OCI-LY3 (cell line): ENCODE measurements around the gene SLC17A2.

Experiments used
- H2AFZ ChIP-seq: fragments of 200-600, 300-600 bp; shearing (Covaris generic); 2 replicates; pipeline ENCODE4 v1.6.0; 2014; ENCODE audit warnings: antibody characterized with exemption, low read depth, low read length
- H3K27ac ChIP-seq: fragments of 200-600, 300-600 bp; sonication (generic); 2 replicates; pipeline ENCODE4 v1.5.1; 2014; ENCODE audit warnings: mild to moderate bottlenecking, low read length, moderate library complexity, mixed read lengths
- H3K27me3 ChIP-seq: fragments of 200-600, 300-600 bp; sonication (generic); 2 replicates; pipeline ENCODE4 v1.6.1; 2014; ENCODE audit warnings: low read depth, low read length, mixed read lengths
- H3K36me3 ChIP-seq: fragments of 200-600, 300-600 bp; sonication (generic); replicated peaks from 2 replicates; pipeline ENCODE3; 2014; ENCODE audit warnings: low read depth, low read length, mixed read lengths
- H3K4me1 ChIP-seq: fragments of 300-600, 200-600 bp; sonication (generic); 2 replicates; pipeline ENCODE4 v1.6.1; 2014; ENCODE audit warnings: low read length, mixed read lengths
- H3K4me2 ChIP-seq: fragments of 200-600, 300-600 bp; sonication (generic); 2 replicates; pipeline ENCODE4 v1.6.1; 2014; ENCODE audit warnings: low read length, mixed read lengths
- H3K4me3 ChIP-seq: fragments of 300-600, 200-600 bp; sonication (generic); 2 replicates; pipeline ENCODE4 v1.5.1; 2014; ENCODE audit warnings: antibody characterized with exemption, mild to moderate bottlenecking, low read length, moderate library complexity
- H3K79me2 ChIP-seq: fragments of 300-600, 200-600 bp; shearing (Covaris generic); 2 replicates; pipeline ENCODE4 v1.6.1; 2014; ENCODE audit warnings: mild to moderate bottlenecking, low read length, mixed read lengths
- H3K9ac ChIP-seq: fragments of 300-600, 200-600 bp; shearing (Covaris generic); 2 replicates; pipeline ENCODE4 v1.6.0; 2014; ENCODE audit warnings: mild to moderate bottlenecking, low read length, moderate library complexity
- H3K9me3 ChIP-seq: fragments of 200-600, 300-600 bp; shearing (Covaris generic); 2 replicates; pipeline ENCODE4 v1.6.1; 2014; ENCODE audit warnings: low read length, mixed read lengths; ENCODE audit not compliant: insufficient read depth
- H4K20me1 ChIP-seq: fragments of 200-600, 300-600 bp; sonication (generic); 2 replicates; pipeline ENCODE4 v1.6.1; 2016; ENCODE audit warnings: low read length, mixed read lengths; ENCODE audit not compliant: insufficient read depth
- EZH2phosphoT487 ChIP-seq: fragments of 200-600 bp; shearing (Covaris generic); IDR thresholded peaks from 2 replicates; pipeline ENCODE4 v1.6.1; 2018; ENCODE audit warnings: antibody characterized with exemption, mixed run types, low read depth
- TF ChIP-seq, protein P1 (sequence below): fragments of 200-600, 300-600 bp; sonication (generic); IDR thresholded peaks from 2 replicates; pipeline ENCODE4 v1.5.1; 2014; ENCODE audit warnings: antibody characterized with exemption, low read length, low read depth

The SLC17A2 gene

GRCh38 chr6:25886066-25886465 is 44.4 kb downstream of the SLC17A2 start:
- Histone ChIP-seq H2AFZ (no peak overlapping the region), H3K79me2 (no peaks in the 10 kb centered on the region), H3K27ac (no peak overlapping the region), H3K9me3 (no peaks in the 10 kb centered on the region), H3K4me2 (no peak overlapping the region), H3K27me3 (no peaks in the 10 kb centered on the region), H3K4me3 (no peak overlapping the region), H3K4me1 (no peaks in the 10 kb centered on the region), H3K9ac (no peak overlapping the region), H4K20me1 (no peaks in the 10 kb centered on the region), H3K36me3 (no peaks in the 10 kb centered on the region)
- TF ChIP-seq EZH2phosphoT487: no peak
- TF ChIP-seq, protein P1, sequence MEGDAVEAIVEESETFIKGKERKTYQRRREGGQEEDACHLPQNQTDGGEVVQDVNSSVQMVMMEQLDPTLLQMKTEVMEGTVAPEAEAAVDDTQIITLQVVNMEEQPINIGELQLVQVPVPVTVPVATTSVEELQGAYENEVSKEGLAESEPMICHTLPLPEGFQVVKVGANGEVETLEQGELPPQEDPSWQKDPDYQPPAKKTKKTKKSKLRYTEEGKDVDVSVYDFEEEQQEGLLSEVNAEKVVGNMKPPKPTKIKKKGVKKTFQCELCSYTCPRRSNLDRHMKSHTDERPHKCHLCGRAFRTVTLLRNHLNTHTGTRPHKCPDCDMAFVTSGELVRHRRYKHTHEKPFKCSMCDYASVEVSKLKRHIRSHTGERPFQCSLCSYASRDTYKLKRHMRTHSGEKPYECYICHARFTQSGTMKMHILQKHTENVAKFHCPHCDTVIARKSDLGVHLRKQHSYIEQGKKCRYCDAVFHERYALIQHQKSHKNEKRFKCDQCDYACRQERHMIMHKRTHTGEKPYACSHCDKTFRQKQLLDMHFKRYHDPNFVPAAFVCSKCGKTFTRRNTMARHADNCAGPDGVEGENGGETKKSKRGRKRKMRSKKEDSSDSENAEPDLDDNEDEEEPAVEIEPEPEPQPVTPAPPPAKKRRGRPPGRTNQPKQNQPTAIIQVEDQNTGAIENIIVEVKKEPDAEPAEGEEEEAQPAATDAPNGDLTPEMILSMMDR: no peak

DNA sequence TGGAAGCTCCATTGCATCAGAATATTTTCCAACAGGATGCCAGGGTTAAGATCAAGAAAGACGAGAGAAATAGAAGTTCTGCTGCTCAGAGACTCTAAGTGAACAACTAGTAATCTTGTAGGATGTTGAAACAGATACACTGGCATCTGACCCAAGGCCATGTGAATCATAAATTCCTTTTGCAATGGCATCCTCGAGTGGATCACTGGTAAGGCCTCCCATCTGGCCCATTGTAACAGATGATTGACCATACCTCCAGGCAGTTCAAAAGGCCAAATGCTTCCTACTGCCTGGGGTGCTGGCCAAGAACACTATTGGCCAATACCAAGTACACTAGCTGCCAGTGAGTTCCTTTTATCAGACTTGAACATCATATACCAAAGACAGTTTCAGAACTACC is 46.5 kb downstream of the SLC17A2 start:
- no peak overlapping the region for H3K27ac ChIP-seq
- TF ChIP-seq, protein P1: no peak
- no peak for TF ChIP-seq EZH2phosphoT487
- no peak overlapping the region for H3K9ac ChIP-seq
- H2AFZ ChIP-seq: no peak overlapping the region
- H3K27me3 ChIP-seq: no peaks in the 10 kb centered on the region
- no peak overlapping the region for H3K4me3 ChIP-seq
- no peak overlapping the region for H3K4me2 ChIP-seq
- no peaks in the 10 kb centered on the region for H3K36me3 ChIP-seq
- no peaks in the 10 kb centered on the region for H3K79me2 ChIP-seq
- H4K20me1 ChIP-seq: no peaks in the 10 kb centered on the region
- no peaks in the 10 kb centered on the region for H3K4me1 ChIP-seq
- H3K9me3 ChIP-seq: no peaks in the 10 kb centered on the region

GRCh38 chr6:25883536-25883935 is 47.0 kb downstream of the SLC17A2 start:
- no peaks in the 10 kb centered on the region for H3K36me3 ChIP-seq
- no peaks in the 10 kb centered on the region for H3K27me3 ChIP-seq
- H3K27ac ChIP-seq: no peak overlapping the region
- no peak overlapping the region for H3K4me3 ChIP-seq
- H3K4me2 ChIP-seq: no peak overlapping the region
- no peaks in the 10 kb centered on the region for H3K9me3 ChIP-seq
- no peak for TF ChIP-seq EZH2phosphoT487
- no peaks in the 10 kb centered on the region for H4K20me1 ChIP-seq
- no peaks in the 10 kb centered on the region for H3K79me2 ChIP-seq
- no peaks in the 10 kb centered on the region for H3K4me1 ChIP-seq
- no peak overlapping the region for H3K9ac ChIP-seq
- H2AFZ ChIP-seq: no peak overlapping the region

DNA sequence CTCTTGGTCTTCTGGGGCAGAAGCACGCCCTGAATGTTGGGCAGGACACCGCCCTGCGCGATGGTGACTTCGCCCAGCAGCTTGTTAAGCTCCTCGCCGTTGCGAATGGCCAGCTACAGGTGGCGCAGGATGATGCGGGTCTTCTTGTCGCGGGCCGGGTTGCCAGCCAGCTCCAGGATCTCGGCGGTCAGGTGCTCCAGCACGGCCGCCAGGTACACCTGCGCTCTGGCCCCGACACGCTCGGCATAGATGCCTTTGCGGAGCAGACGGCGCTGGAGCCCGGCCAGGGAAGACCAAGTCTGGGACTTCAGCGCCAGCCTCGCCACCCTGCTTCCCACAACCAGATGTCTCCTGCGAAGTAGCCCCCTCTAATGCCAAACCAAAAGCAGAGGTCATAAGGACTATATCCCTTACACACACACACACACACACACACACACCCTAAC is 48.4 kb downstream of the SLC17A2 start:
- H3K27ac ChIP-seq: no peak overlapping the region
- H3K9me3 ChIP-seq: no peaks in the 10 kb centered on the region
- no peaks in the 10 kb centered on the region for H3K79me2 ChIP-seq
- H3K9ac ChIP-seq: no peak overlapping the region
- no peaks in the 10 kb centered on the region for H4K20me1 ChIP-seq
- no peaks in the 10 kb centered on the region for H3K36me3 ChIP-seq
- no peaks in the 10 kb centered on the region for H3K4me1 ChIP-seq
- H3K27me3 ChIP-seq: no peaks in the 10 kb centered on the region
- no peak overlapping the region for H3K4me3 ChIP-seq
- H2AFZ ChIP-seq: no peak overlapping the region
- TF ChIP-seq EZH2phosphoT487: no peak
- TF ChIP-seq, protein P1: no peak
- H3K4me2 ChIP-seq: no peak overlapping the region

DNA sequence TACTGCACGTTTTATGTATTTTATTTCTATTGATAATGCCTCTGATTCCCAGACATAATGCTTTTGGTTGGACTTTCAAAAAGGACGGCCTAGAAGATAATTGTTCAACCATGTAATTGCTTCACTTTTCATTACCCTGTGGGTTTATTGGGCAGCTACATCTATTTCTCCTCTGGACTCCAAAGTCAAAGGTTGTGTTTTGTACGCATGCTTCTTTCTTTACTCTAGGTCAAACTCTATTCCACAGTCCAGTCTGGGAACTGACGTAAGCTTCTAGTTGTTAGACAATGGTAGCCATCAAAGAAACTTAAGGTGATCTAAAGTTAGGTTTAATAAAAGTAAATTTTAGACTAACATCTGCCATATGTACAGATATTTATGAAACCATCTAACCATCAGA is 49.9 kb downstream of the SLC17A2 start:
- Histone ChIP-seq H3K4me2 (no peak overlapping the region), H3K9ac (no peak overlapping the region), H3K4me1 (no peaks in the 10 kb centered on the region), H4K20me1 (no peaks in the 10 kb centered on the region), H3K4me3 (no peak overlapping the region), H3K9me3 (no peaks in the 10 kb centered on the region), H3K27me3 (no peaks in the 10 kb centered on the region), H3K27ac (no peak overlapping the region), H2AFZ (no peak overlapping the region), H3K36me3 (no peaks in the 10 kb centered on the region), H3K79me2 (no peaks in the 10 kb centered on the region)
- TF ChIP-seq, protein P1: no peak
- TF ChIP-seq EZH2phosphoT487: no peak
